Measurements from ENCODE around the gene NRCAM.

GRCh38 chr7:108468246-108468645 is 12.0 kb upstream of the NRCAM start:
- no peak for TF ChIP-seq ZFP3 (CRISPR knock-in tag; IDR thresholded peaks at IDR 0.05)
- no peak for TF ChIP-seq ZC3H10 (CRISPR knock-in tag; IDR thresholded peaks at IDR 0.05)
- no peak for TF ChIP-seq GLIS3 (CRISPR knock-in tag; IDR thresholded peaks at IDR 0.05)
- no peak for TF ChIP-seq PATZ1 (CRISPR knock-in tag; IDR thresholded peaks at IDR 0.05; ENCODE audit: borderline replicate concordance)
- no peak for TF ChIP-seq POU6F1 (CRISPR knock-in tag; IDR thresholded peaks at IDR 0.05; ENCODE audit: borderline replicate concordance, low read depth)
- no peak for TF ChIP-seq OSR1 (CRISPR knock-in tag; IDR thresholded peaks at IDR 0.05)
- no peak for TF ChIP-seq BACH2 (CRISPR knock-in tag; IDR thresholded peaks at IDR 0.05; ENCODE audit: borderline replicate concordance)
- TF ChIP-seq CSRNP3 (CRISPR knock-in tag; IDR thresholded peaks at IDR 0.05): no peak
- TF ChIP-seq CREB5 (CRISPR knock-in tag; IDR thresholded peaks at IDR 0.05; ENCODE audit: low read depth): no peak
- no peak for TF ChIP-seq ZNF565 (CRISPR knock-in tag; conservative IDR thresholded peaks at IDR 0.05; ENCODE audit: low read depth)
